Right cardiac atrium (tissue), 5 donors: ENCODE data around the gene RASSF9. TPM values are rescaled to one million over a fixed set of nuclear protein-coding genes. Genes with fewer than 3 reads are reported as not detected.

Experiments used
- ATAC-seq, 2 donors: fragments of 200-7000 bp; cut with Tn5 transposase; one replicate each; pipeline versions ENCODE4 v1.8.0 to v1.9.1; 2020; ENCODE audit warnings: moderate library complexity in 2 of 2, mild to moderate bottlenecking in 1 of 2
- DNase-seq, 3 donors: peaks; one replicate each; pipeline ENCODE4 v3.0.0-alpha.2; 2020
- H3K27ac ChIP-seq: one replicate; pipeline ENCODE4 v1.5.1; 2013; ENCODE audit warnings: mild to moderate bottlenecking, low read length, control low read depth, moderate library complexity
- H3K27me3 ChIP-seq: one replicate; pipeline ENCODE4 v1.6.1; 2013; ENCODE audit not compliant: control insufficient read depth, insufficient read depth
- H3K4me1 ChIP-seq: one replicate; pipeline ENCODE4 v1.6.1; 2013; ENCODE audit warnings: low read length; ENCODE audit not compliant: control insufficient read depth, insufficient read depth
- H3K4me3 ChIP-seq: one replicate; pipeline ENCODE4 v1.5.1; 2013; ENCODE audit warnings: low read length, control low read depth
- H3K9me3 ChIP-seq: one replicate; pipeline ENCODE4 v1.6.1; 2013; ENCODE audit warnings: low read length; ENCODE audit not compliant: control insufficient read depth
- WGBS: extraction: QIAGEN DNeasy Blood & Tissue Kit; methylation state at CpG from one replicate; pipeline ENCODE4 v1.1.7; 2013; 5-methylcytosine and 5-hydroxymethylcytosine counted together
- intact Hi-C, 4 donors: fragments of 100-400 bp; cut with DNase I; formaldehyde crosslinking; loops; one replicate each; pipeline versions ENCODE4 v1.11.0 to v1.14.0; 2022 to 2023
- polyA plus RNA-seq: library from polyadenylated mRNA; stranded (reverse); fragments of 200-250 nt; gene quantifications from one replicate; pipeline ENCODE4 v1.2.3, GENCODE V29; 2013
- total RNA-seq, 4 donors: library from RNA; stranded (reverse); fragmentation: NEBNext Ultra II Directional; extraction: Animal tissue kit (Norgen Biotek cat#: 25700); gene quantifications; one replicate each; pipeline ENCODE4 v1.2.1, GENCODE V29; 2021
- donor health status: healthy with polysubstance abuse.
- donor health status: DM: no; HTN: yes; CAD: no.
- donor health status: DM: no; HTN: no; CAD: no.
- donor health status: DM: no; HTN: yes; CAD: no; lungs with severe emphysema.
- donor health status: DM: yes; HTN: yes; CAD: no.

The RASSF9 gene
- total and polyA plus RNA-seq, 5 donors, result 0.95 to 4.0 (median 2.9) TPM

DNA sequence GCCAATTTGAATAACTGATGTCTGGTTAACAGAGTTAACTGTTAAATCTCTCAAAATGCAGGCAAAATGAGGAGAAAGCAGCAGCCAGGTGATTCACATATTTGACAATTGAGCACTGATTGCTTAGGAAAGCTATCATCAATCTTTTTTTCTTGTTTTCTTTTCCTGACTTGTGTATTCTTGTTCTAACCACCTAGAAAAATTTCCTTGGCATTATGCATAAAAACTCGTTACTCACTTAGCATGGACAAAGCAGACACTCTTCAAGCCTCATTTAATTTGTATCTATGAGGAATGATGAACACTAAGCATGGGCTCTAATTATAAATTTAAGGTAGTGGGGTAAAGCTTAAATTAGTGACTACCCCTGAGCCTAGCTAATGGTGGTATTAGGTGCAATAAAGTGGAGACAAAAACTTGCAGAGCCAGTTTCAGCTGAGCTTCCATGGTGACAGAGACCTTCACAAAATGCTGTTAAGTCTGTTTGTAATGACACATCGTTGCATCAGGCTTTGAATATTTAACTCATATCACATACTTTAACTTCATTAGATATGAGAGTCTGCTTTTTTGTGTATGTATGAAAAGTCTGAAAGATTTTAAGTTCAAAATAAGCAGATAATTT lies 52.0 kb downstream of the RASSF9 start:
- Histone ChIP-seq H3K4me1 (no peaks in the 10 kb centered on the region), H3K27ac (no peak overlapping the region), H3K27me3 (no peaks in the 10 kb centered on the region), H3K9me3 (no peaks in the 10 kb centered on the region), H3K4me3 (no peak overlapping the region)
- DNase-seq (no peak), ATAC-seq (no peak)
- intact Hi-C loops, result no loop called here
- 76% methylated on average over 2 of the region's 2 CpGs for WGBS

DNA sequence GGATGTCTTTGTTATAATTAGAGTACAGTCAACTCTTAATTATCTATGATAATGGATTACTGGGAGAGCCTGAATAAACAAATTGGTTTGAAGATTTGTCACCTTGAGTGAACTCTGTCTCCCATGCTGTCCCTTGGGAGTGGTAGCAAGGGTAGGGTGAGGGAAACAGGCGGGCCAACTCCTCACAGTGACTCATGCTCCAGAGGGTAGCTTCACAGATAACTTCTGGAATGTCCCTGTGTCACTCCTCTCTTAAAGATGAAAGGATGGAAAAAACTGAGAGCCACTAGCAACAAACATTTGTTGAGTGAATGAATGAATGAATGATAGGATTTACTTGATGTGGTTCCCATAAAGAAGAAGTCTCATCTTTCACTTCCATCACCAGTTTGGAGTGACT lies 53.5 kb downstream of the RASSF9 start:
- no peaks in the 10 kb centered on the region for H3K9me3 ChIP-seq
- H3K4me1 ChIP-seq, result no peaks in the 10 kb centered on the region
- H3K27me3 ChIP-seq, result no peaks in the 10 kb centered on the region
- WGBS, result 76% methylated on average over 1 of the region's 1 CpG
- no peak overlapping the region for H3K4me3 ChIP-seq
- intact Hi-C loops, result no loop called here
- ATAC-seq (no peak), DNase-seq (no peak)
- H3K27ac ChIP-seq, result no peak overlapping the region

DNA sequence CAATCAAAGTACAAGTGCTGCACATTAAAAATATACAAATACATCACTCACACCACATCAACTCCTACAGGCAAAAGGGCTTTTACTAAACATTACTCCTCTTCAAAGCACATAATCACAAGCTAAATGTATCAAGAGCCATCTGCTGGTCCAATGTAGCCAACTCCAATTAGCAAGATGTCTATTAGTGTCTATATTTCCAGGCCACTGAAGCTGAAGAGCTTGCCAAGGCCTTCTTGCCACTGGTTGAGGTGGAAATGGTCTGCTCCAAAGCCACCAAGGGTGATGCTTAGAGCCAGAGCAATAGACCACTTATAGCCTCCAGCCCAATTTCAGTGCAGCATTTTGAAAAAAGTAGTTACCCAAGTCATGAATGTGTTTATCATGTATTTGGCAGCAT lies 54.4 kb downstream of the RASSF9 start:
- Histone ChIP-seq H3K27ac (no peak overlapping the region), H3K4me3 (no peak overlapping the region), H3K4me1 (no peaks in the 10 kb centered on the region), H3K9me3 (no peaks in the 10 kb centered on the region), H3K27me3 (no peaks in the 10 kb centered on the region)
- intact Hi-C loops, result no loop called here
- ATAC-seq (no peak), DNase-seq (no peak)

DNA sequence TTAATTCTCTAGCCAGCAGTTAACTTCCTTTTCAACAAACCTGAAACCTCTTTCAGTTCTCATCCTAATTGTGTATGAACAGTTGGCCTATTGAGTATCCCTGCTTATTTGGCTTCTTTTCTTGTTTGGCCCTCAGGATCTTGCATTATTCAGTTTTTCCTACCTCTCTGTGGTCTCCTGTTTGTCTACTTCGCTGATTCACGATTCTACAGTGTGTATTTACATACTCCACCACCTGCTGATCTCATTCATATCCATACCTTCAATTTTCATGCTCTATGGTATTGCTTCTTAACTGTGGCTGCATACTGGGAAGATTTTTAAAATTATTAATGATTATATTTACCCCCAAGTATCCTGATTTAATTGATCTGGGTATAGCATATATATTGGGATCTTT lies 56.4 kb downstream of the RASSF9 start:
- H3K27me3 ChIP-seq, result no peaks in the 10 kb centered on the region
- H3K27ac ChIP-seq, result no peak overlapping the region
- DNase-seq, result no peak
- intact Hi-C loops, result no loop called here
- no peaks in the 10 kb centered on the region for H3K9me3 ChIP-seq
- no peaks in the 10 kb centered on the region for H3K4me1 ChIP-seq
- H3K4me3 ChIP-seq, result no peak overlapping the region
- WGBS, result 76% methylated on average over 2 of the region's 2 CpGs
- no peak for ATAC-seq

DNA sequence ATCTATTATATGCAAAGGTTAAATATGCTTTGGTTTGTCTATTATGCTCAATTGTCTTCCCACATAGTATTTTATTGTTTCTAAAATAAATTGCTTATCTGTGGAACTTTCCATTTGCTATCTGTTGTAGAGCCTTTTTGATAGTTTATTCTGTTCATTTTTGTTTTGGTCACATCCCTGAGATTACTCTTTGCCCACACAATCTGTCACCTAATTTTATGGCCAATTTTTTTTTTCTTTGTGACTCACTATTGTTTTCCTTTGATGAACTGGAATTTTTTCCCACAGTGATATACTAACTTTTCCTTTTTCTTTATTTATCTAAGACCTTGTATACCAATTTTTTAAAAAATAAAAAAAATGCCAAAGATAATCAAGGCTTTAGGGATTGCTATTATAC lies 61.1 kb downstream of the RASSF9 start:
- Histone ChIP-seq H3K27me3 (no peaks in the 10 kb centered on the region), H3K4me1 (no peaks in the 10 kb centered on the region)
- intact Hi-C loops, result no loop called here

DNA sequence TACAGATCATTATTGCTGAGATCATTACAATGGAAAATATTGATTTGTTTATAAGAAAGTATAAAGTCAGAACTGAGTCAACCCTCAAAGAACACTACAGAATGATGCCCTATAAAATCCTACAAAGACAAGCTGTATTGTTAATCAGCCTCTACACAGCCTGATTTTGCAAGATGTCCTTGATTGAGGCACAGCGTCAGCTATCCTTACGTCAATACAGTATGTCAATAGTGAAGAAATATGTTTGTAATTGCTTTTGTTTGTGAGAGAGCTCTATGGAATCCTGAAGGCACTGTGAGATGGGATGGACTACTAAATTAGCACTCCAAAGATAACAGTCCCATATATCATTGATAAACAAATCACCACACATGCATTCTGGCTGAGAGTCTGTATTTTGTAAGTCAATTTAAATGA lies 70.7 kb downstream of the RASSF9 start:
- ATAC-seq, result no peak
- intact Hi-C loops, result no loop called here
- Histone ChIP-seq H3K27me3 (no peaks in the 10 kb centered on the region), H3K9me3 (no peaks in the 10 kb centered on the region), H3K27ac (no peak overlapping the region), H3K4me3 (no peak overlapping the region), H3K4me1 (no peaks in the 10 kb centered on the region)
- DNase-seq, result no peak
- WGBS, result 76% methylated on average over 2 of the region's 2 CpGs

More for the DNA sequence above, 61.1 kb downstream of the RASSF9 start:
- ATAC-seq (no peak), DNase-seq (no peak)
- H3K4me3 ChIP-seq, result no peak overlapping the region
- H3K27ac ChIP-seq, result no peak overlapping the region
- H3K9me3 ChIP-seq, result no peaks in the 10 kb centered on the region

DNA sequence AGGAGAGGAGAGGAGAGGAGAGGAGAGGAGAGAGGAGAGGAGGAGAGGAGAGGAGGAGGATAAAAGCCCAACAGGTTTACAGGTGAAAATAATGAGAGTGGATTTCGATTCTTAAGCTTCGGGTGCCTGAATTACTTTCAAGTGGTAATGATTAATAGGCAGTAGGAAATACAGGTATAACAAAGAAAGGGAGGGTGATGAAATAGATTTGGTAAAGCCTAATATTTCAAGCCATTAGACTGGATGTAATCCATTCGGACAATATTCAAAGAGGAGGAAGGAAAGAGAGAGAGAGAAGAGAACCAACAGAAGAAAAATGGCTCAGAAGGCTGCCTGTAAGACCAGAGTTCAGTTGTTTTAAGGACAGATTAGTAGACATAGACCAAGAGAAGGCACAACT lies 76.6 kb downstream of the RASSF9 start:
- H3K4me1 ChIP-seq, result no peaks in the 10 kb centered on the region
- DNase-seq (no peak), ATAC-seq (no peak)
- intact Hi-C loops, result no loop called here
- H3K27me3 ChIP-seq, result no peaks in the 10 kb centered on the region
- H3K4me3 ChIP-seq, result no peak overlapping the region
- H3K9me3 ChIP-seq, result no peaks in the 10 kb centered on the region
- H3K27ac ChIP-seq, result no peak overlapping the region
- 91% methylated on average over 3 of the region's 3 CpGs for WGBS

DNA sequence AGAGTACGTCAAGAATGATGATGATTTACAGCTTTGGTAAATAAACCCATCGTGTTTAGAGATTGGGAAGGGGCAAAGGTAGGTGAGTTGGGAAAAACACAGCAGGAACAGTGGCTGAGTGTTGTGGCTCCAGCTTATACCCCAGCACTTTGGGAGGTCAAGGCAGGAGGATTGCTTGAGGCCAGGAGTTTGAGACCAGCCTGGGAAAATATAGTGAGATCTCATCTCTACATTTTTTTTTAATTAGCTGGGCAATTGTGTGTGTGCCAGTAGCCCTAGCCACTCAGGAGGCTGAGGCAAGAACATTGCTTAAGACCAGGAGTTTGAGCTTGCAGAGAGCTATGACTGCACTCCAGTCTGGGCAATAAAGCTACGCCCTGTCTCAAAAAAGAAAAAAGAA lies 77.1 kb downstream of the RASSF9 start:
- no peak for ATAC-seq
- DNase-seq, result no peak
- WGBS, result 86% methylated on average over 3 of the region's 3 CpGs
- Histone ChIP-seq H3K4me1 (no peaks in the 10 kb centered on the region), H3K27me3 (no peaks in the 10 kb centered on the region), H3K4me3 (no peak overlapping the region), H3K27ac (no peak overlapping the region), H3K9me3 (no peaks in the 10 kb centered on the region)
- intact Hi-C loops, result no loop called here

DNA sequence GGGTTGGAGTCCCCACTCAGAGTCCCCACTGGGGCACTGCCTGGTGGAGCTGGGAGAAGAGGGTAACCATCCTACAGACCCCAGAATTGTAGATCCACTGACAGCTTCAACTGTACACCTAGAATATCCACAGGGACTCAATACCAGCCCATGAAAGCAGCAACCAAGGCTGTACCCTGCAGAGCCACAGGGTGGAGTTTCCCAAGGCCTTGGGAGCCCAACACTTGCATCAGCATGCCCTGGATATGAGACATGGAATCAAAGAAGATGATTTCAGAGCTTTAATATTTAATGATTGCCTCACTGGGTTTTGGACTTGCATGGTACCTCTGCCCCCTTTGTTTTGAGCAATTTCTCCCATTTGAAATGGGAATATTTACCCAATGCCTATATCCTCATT lies 80.4 kb downstream of the RASSF9 start:
- H3K4me3 ChIP-seq, result no peak overlapping the region
- H3K4me1 ChIP-seq, result no peaks in the 10 kb centered on the region
- DNase-seq (no peak), ATAC-seq (no peak)
- no peak overlapping the region for H3K27ac ChIP-seq
- intact Hi-C loops, result no loop called here
- H3K27me3 ChIP-seq, result no peaks in the 10 kb centered on the region
- no peaks in the 10 kb centered on the region for H3K9me3 ChIP-seq

Other genes starting within 250 kb of the RASSF9 start
- under 1 TPM in 1 of 4 donors, not detected in 3; 0.43 TPM for gene NTS, start 37.9 kb upstream of the RASSF9 start, total RNA-seq
- gene NTS, start 37.9 kb upstream of the RASSF9 start, polyA plus RNA-seq, result 1.1 TPM